ENCODE measurements around the gene CMTM4. TPM values are rescaled to one million over a fixed set of nuclear protein-coding genes. Genes with fewer than 3 reads are reported as not detected.
"Not testable (repeated sequence)": the region's sequence is repeated elsewhere in the genome, so short reads cannot be mapped to it uniquely, and the experiment has no call there.

CMTM4 gene
- total RNA-seq, 1 donor, result 20.7 TPM

DNA sequence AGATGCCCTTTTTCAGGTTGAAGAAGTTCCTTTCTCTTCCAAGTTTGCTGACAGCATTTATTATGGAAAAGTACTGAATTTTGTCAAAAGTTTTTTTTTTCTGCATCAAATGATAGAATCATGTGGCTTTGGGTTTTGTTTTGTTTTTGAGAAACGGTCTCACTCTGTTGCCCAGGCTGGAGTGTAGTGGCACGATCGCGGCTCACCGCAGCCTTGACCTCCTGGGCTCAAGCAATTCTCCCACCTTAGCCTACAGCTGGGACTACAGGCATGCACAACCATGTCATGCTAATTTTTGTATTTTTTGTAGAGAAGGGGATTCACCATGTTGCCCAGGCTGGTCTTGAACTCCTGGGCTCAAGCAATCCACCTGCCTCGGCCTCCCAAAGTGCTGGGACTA lies 7.3 kb downstream of the CMTM4 start:
- no peak overlapping the region for H3K4me3 ChIP-seq (ENCODE audit: low read depth, low read length)
- DNase-seq (ENCODE audit: low read depth), result no peak
- TF ChIP-seq, protein P1, sequence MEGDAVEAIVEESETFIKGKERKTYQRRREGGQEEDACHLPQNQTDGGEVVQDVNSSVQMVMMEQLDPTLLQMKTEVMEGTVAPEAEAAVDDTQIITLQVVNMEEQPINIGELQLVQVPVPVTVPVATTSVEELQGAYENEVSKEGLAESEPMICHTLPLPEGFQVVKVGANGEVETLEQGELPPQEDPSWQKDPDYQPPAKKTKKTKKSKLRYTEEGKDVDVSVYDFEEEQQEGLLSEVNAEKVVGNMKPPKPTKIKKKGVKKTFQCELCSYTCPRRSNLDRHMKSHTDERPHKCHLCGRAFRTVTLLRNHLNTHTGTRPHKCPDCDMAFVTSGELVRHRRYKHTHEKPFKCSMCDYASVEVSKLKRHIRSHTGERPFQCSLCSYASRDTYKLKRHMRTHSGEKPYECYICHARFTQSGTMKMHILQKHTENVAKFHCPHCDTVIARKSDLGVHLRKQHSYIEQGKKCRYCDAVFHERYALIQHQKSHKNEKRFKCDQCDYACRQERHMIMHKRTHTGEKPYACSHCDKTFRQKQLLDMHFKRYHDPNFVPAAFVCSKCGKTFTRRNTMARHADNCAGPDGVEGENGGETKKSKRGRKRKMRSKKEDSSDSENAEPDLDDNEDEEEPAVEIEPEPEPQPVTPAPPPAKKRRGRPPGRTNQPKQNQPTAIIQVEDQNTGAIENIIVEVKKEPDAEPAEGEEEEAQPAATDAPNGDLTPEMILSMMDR (IDR thresholded peaks at IDR 0.05; ENCODE audit: insufficient read depth, low read depth, low read length), result no peak

DNA sequence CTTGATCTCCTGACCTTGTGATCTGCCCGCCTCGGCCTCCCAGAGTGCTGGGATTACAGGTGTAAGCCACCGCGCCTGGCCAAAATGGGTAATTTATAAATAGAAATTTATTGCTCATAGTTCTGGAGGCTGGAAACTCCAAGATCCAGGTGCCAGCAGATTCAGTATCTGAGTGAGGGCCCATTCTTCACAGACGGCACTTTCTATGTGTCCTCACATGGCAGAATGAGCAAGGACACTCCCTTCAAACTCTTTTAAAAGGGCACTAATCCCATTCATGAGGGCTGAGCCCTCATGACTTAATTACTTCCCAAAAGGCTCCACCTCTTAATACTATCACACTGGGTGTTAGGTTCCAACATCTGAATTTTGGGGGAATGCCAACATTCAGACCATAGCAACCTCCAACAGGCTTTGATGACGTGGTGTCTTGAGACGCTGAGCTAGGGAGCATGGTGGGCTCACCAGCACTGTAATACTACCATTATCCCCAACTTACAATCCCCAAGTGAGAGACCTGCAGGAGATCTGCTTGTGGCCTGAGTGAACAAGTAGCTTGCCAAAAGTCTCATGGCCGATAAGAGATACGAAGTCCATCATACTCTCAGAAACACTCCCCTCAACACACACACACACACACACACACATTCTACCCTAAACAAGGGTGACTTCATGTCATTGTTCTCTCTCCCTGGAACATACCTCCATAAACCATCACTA lies 8.5 kb downstream of the CMTM4 start:
- TF ChIP-seq, protein P1 (IDR thresholded peaks at IDR 0.05; ENCODE audit: insufficient read depth, low read depth, low read length), result no peak
- no peak for DNase-seq (ENCODE audit: low read depth)
- H3K4me3 ChIP-seq (ENCODE audit: low read depth, low read length), result no peak overlapping the region

- DNase-seq (ENCODE audit: low read depth); H3K4me3 ChIP-seq (ENCODE audit: low read depth, low read length): not testable (repeated sequence)
Measured at GRCh38 chr16:66685501-66686115, 10.9 kb downstream of the CMTM4 start.

- DNase-seq (ENCODE audit: low read depth), result no peak
- H3K4me3 ChIP-seq (ENCODE audit: low read depth, low read length), result no peak overlapping the region
Measured at GRCh38 chr16:66682271-66682670, 14.3 kb downstream of the CMTM4 start.

GRCh38 chr16:66681676-66682075 lies 14.9 kb downstream of the CMTM4 start:
- H3K4me3 ChIP-seq (ENCODE audit: low read depth, low read length), result no peak overlapping the region
- TF ChIP-seq, protein P1 (IDR thresholded peaks at IDR 0.05; ENCODE audit: insufficient read depth, low read depth, low read length), result no peak
- no peak for DNase-seq (ENCODE audit: low read depth)

More at GRCh38 chr16:66682271-66682670, 14.3 kb downstream of the CMTM4 start:
- TF ChIP-seq, protein P1 (IDR thresholded peaks at IDR 0.05; ENCODE audit: insufficient read depth, low read depth, low read length), result no peak

GRCh38 chr16:66678337-66678736 lies 18.2 kb downstream of the CMTM4 start:
- no peak for DNase-seq (ENCODE audit: low read depth)
- TF ChIP-seq, protein P1 (IDR thresholded peaks at IDR 0.05; ENCODE audit: insufficient read depth, low read depth, low read length), result no peak
- no peak overlapping the region for H3K4me3 ChIP-seq (ENCODE audit: low read depth, low read length)

- no peak for DNase-seq (ENCODE audit: low read depth)
- no peak overlapping the region for H3K4me3 ChIP-seq (ENCODE audit: low read depth, low read length)
- TF ChIP-seq, protein P1 (IDR thresholded peaks at IDR 0.05; ENCODE audit: insufficient read depth, low read depth, low read length), result no peak
Measured at GRCh38 chr16:66677836-66678235, 18.7 kb downstream of the CMTM4 start.
